HG03175 (cell line): ENCODE data around the gene DENND2A.
A peak's percentile ranks its signal among the peaks of the same experiment; 100 is the strongest.
"Not testable (repeated sequence)": the region's sequence is repeated elsewhere in the genome, so short reads cannot be mapped to it uniquely, and the experiment has no call there.

Experiments
- ATAC-seq: cut with Tn5 transposase; IDR thresholded peaks from one replicate; pipeline ENCODE4 v1.9.1; 2021; ENCODE audit warnings: mild to moderate bottlenecking, moderate library complexity; ENCODE audit not compliant: unreplicated experiment

DENND2A gene

DNA sequence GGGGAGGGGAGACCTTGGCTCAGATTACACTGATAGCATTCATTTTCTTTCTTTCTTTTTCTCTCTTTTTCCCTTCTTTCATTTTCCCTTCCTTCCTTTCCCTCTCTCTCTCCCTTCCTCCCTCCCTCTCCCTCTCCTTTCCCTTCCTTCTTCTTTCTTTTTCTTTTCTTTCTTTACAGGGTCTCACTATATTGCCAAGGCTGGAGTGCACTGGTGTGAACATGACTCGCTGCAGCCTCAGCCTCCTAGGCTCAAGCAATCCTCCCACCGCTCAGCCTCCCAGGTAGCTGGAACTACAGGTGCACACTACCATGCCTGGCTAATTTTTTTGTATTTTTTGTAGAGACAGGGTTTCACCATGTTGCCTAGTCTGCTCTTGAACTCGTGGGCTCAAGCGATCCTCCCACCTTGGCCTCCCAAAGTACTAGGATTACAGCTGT lies 88.4 kb downstream of the DENND2A start:
- no peak for ATAC-seq

DNA sequence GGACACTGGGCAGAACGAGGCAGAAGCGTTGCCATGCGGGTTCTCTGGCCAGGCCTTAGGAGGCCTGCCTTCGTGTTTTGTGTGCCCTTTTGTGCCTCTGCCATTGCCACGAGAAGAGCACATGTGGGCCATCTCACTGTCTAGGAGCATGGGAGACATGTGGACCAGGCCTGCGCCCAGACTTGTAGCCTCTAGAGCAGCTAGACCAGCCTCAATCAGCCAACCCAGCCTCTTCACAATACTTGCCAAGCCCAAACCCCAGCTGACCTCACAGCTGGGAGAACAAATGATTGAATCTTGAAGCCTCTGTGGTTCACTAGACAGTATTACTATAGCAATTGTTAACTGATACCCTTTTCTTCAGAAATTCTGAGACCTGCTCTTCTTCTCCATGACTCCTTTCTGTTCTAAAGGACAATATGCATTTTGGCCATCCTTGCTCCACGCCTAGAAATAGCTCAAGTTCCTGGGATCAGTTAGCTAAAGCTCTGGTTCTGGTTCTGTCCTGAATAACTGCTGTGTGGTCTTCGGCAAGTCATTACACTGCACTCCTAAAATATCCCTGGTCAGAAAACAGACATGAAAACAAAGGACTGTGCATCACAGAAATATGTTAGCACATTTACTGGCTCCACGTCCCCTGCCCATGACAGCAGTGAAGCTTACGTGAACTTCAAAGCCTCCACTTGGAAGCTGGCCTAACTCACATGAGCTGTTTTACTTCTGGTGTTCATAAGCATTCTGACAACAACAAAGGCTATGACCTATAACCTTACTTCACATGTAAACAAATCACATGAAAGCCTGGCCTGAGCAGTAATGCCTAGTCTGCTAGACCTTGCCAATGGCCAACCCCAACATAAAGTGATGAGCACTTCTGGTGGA lies 89.0 kb downstream of the DENND2A start:
- no peak for ATAC-seq

DNA sequence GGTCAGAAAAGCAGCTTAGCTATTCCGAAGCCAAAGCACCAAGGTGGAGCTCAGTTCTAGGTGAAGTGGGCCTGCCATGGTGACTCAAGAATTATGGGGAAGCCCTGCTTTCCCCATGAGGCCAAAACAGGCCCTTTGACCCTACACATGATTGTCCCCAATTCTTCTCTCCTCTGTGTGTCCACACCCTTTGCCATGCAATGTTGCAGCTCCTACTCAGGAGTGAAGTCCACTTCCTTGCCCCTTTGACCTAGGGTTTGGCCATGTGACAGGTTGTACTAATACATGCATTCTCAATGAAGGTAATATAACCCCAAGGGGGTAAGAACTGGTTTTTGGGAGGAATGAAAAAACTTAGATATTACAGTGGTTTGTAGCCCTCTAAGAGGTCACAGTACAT lies 93.7 kb downstream of the DENND2A start:
- ATAC-seq: no peak

DNA sequence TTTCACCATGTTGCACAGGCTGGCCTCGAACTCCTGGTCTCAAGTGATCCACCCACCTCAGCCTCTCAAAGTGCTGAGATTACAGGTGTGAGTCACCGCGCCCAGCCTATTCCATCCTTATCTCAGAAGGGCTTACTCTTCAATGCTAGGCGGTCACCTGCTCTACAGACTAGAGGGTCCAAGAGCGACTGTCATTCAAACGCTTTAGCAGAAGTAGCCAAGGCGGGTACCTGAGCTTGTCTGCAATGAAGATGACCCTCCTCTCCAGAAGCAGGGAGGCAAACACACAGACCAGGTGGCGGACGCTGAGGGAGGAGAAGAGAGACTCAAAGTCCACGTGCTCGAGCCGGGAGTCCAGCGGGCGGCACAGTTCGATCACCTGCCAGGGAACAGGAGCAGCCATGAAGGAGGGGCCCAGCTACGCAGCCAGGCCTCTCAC lies 96.2 kb downstream of the DENND2A start:
- ATAC-seq: no peak

DNA sequence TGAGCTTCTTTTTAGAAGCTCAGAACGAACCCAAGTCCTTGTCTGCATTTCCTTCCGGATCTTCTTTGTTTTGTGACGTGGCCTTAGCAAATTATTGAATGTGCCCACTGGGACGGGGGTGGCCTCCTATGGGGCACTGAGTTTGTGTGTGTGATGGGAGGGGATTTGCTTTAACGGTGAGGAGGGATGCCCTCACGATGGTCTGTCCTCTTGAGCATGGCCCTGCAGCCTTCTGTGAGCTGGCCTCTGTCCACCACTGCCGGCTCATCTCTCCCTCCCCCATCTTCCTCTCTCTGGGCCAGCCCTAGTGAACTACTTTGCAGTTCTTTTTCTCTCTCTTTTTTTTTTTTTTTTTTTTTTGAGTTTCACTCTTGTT lies 98.4 kb downstream of the DENND2A start:
- ATAC-seq: no peak

DNA sequence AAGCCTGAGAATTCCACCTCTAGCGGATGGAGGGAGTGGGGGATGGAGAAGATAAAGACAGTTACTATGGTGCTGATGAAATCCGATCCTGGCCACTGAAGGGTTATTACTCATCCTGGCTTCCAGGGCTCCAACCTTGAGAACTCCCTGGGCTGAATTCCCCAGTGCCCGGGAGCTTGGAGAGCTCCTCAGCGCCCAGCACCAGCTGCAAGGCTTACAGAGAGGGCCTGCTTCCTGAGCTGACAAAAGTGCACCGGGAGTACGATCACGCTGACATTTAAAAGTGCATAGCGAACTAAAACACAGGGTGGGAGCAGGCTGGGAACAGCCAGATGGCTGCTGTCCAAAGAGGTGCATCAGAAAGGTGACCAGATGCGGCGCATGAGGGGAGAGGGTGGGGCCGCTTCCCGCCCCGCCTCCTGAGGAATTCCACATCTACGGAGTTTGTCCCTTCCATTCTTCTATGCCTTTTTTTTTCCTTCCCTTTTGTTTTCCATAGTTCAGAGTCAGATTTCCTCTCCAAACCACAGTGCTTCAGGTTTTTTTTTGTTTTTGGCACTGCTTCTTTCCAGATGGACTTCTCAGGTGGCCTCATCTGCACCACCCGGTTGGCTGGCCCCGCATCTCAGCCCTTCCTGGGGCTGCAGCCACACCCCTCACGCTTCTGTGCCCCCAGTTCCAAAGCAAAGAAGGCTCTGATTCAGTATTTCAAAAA lies 98.9 kb downstream of the DENND2A start:
- no peak for ATAC-seq

DNA sequence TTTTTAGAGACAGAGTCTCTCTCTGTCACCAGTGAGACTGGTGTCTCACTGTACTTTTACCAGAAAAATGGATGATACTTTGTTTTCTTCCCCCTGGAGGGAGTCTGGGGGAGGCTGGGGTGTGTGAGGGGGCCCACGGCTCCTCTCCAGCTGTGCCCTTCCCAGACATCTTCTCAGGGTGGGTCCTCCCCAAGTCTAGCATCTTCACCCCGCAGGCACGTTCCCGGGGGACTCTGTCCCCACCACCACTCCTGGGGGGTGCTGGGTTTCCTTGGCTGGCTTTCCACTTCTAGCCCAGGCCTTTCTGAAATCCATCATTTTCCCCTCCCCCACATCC lies 99.5 kb downstream of the DENND2A start:
- no peak for ATAC-seq

DNA sequence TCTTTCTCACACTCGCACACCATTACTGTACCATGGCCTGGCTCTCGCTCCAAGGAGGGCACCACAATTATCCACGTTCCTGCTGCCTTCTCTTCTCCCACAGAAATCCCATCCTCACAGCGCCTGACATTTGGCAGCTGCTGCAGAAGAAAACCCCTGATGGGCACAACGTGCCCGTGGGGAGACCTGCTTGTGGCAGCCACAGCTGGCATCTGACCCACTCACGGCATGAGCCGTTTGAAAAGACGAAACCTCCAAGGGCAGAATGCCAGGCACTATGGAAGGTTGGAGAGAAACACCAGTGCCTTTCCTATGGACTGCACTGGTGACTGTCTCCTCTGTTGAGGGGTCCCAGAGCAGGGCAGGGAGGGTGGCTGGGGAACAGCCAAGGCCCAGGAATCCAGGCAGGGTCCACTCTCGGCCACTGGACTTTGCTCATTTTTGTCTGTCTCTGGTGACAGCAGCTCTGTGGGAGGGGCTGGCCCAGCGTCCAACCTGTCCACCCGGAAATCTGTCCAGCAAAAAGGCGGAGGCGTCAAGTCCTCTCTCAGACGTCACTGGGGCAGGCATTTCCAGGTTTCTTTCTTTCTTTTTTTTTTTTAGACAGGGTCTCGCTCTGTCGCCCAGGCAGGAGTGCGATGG lies 100.4 kb downstream of the DENND2A start:
- ATAC-seq: no peak

DNA sequence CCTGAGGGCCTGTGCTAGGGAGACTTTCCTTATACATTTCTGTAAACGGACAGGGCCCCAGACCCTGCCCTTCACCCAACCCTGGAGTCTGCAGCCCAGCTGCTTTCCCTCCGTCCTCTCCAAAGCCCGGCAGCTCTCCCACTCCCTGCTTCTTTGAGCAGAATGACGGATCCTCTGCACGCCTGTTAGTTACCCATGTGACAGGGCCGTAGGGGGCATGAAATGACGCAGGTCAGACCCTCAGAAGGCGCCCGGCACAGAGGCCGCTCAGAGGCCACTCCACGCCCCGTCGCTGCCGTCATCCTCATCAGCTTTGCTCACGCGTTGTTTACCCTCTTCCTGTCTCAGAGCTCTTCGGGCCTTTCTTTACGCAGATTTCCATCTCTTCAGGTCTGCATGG lies 101.2 kb downstream of the DENND2A start:
- no peak for ATAC-seq

DNA sequence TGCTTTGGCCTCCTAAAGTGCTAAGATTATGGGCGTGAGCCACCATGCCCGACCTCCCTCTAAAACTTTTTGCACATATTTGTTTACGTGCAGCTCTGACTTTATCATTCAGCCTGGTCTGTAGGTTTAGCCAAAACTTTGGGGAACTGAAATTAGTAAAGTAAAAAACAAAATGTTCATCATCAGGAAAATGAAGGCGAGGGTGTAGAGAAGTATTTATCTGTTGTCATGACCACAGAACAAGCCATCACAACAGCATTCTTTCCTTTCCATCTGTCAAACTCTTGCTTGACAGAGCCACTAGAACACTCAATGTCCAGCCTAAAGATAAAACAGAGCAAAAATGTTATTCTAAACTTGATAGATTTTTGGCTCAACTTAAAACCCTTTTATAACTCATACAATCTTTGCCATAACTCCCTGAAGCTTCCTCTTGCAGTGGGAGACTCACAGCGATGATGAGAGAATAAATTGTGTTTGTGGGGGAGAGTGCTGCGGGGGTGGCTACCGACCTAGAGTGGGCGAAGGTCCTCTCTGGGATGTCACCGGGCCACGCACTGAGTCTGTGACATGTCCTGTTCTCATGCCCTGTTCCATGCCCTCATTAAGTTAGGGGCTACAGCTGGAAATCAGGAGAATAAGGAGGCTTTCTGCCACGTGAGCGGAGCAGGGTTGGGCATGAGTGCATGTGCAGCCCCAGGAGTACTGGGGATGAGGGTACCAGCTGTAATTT lies 102.7 kb downstream of the DENND2A start:
- peak; percentile 71 for ATAC-seq

DNA sequence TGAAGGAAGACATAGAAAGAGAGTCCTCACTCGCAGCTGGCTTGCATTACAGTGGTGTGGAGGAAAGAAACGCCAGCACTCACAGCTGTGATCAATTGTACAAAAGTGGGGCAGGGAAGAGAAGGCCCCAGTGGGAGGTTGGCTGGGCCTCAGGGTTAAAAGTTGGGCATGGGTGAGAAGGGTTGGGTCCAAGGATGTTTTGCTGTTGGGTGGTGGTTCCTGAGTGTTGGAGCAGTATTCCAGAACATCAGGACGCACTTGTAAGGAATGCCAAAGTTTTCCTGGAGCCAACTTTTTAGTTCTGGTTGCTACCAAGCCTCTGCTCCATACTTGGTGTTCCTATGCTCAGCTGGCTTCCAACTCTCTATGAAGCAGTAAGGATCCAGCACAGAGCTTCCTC lies 105.9 kb downstream of the DENND2A start:
- no peak for ATAC-seq

DNA sequence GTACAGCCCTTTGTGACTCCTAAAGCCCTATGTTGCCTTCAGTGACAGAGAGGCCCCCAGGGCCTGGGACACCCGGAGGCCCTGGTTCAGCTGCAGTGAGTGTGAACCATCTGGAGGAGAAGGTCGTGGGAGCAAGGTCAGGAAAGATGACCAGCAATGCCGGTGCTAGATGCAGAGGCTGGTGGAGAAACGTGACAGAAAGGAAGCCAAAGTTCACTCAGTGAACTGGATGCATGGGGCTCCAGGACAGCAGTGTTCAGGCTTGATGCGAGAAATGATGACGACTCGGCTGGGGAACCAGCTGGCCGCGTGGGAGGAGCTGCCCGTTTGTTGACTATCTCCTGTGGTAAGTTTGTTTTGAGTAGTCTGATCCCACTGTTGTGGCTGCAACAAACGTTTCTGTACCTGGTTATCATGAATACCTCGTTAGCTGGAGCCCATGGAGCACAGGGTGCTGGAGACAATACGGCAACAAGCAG lies 107.2 kb downstream of the DENND2A start:
- no peak for ATAC-seq

DNA sequence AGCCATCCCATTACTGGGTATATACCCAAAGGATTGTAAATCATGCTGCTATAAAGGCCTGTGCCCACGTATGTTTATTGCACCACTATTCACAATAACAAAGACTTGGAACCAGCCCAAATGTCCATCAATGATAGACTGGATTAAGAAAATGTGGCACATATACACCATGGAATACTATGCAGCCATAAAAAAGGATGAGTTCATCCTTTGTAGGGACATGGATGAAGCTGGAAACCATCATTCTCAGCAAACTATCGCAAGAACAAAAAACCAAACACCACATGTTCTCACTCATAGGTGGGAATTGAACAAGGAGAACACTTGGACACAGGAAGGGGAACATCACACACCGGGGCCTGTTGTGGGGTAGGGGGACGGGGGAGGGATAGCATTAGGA lies 111.2 kb downstream of the DENND2A start:
- ATAC-seq: not testable (repeated sequence)

DNA sequence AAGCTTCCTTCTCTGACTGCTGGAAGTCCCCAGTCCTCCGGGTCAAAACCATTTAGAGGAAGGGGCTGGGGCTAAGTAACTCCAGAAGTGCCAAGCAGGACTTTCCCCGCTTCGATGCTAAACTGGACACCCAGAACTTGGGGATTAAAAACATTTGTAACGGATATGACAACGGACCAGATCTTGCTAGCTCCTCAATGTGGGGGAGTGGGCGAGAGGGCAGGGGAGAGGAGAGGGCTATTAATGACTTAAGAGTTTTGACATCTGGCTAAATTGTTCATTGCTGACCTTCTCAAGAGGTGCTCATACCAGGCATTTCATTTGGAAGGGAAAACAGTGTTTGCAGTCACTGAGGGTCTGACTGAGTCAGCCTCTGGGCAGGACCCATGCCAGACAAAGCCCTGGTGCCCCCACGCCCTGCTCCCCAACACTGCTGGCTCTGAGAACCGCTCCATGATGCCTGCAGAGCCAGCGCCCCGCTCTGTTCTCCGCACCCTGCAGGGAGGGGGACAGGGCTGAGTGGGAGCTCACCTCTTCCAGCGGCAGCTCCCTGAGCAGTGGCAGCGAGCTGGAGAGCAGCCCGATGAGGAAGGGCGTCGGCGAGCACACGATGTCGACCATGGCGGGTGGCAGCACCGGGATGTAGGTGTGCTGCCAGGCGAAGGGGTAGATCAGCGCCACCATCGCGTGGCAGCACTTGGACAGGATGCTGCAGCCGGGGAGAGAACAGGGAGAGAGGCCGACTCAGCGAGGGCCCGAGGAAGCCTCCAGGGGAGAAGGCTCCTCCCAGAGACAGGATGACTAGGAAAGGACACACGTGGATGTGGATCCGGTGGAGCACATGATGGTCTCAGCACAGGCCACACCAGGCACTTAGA lies 113.6 kb downstream of the DENND2A start:
- no peak for ATAC-seq

DNA sequence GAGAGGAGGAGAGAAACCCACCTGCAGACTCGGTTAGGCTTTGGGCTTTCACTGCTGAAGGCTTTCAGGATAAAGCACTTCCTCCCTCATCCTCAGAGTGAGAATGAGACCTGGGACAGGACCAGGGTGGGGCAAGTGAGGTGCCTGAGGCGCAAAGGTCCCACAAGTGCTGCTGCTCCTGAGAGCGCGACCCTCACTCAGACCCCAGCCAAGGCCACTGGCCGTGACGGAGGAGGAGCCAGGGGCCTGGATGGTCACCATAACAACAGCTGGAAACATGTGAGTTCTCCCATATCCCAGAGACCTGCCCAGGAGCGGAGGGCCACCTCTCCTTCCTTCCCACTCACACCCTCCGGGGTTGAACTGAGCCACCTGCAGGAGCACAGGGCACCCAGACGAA lies 114.4 kb downstream of the DENND2A start:
- no peak for ATAC-seq

DNA sequence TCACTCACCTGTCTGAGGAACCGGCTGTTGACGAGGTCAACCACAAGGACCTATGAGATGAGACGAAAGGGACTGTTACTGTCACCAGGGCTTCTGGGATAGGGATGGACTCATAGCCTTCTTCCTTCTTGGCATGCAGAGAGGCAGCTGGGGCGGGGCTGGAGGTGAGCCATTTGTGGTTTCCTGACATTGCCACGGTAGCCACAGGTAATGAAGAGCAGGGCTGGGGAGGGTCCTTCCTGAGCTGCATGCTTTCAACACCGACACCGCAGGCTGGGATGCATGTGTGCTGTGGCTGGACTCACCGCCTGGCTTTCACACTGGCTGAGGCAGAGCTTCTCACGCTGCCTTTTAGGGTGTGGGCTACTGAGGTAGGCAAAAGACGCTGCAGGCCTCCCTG lies 114.9 kb downstream of the DENND2A start:
- no peak for ATAC-seq

DNA sequence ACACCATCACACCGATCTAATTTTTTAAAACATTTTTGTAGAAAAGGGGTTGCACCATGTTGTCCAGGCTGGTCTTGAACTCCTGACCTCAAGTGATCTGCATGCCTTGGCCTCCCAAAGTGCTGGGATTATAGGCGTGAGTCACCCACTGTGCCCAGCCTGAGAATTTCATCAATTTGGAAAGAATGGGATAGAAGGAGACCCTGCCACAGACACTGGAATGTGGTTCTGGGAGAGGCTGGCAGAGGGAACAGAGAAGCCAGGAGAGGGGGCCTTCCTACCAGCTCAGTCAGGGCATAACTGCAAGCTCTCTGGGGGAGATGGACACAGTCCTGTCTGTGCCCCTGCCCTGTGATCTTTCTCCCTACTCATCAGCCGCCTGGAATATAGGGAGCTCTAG lies 119.2 kb downstream of the DENND2A start:
- no peak for ATAC-seq

DNA sequence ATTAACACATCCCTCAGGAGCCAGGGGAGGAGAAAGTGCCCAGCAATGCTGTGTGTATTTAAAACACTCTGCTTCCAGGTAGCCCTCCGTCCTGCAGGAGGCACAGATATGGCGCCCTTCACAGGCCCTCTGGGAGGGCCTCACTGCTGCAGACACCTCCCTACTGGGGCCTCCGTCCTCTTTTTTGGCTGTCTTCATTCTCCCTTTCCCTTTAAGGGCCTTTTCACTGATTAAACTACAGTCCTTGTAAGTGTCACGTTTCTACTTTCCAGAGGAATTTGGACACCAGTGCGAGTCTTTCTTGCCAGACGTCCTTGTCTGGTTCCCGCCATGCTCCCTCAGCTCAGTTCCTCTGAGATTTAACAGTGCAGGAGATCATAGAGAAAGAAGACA lies 121.6 kb downstream of the DENND2A start:
- ATAC-seq: no peak

DNA sequence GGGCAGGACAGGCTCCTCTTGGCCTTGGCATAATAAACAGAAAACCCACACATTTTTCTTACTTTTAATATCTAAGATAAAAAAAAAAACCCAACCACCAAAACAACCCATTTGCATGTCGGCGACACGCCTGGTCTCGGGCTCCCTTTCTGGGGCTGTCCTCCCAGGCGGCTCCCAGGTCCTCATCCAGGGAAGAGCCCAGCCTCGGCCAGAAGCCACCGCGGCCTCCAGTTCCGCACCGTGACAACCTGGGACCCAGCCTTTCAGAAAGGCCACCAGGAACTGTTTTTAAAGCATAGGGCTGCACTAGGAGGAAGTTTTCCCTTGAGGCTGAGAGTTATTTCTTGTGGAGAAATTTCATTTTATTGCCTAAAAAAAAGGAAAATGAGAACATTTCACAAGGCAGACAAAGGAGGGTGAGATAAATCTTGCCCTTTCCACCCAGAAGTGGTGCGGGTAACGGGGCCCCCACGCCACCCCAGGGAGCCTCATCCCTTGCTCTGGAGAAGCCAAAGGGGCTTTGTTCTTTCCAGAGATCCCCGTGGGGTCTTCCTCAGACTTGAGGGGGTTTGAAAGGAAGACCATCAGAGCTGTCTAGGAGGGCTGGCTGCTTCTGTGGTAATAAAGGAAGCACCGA lies 122.1 kb downstream of the DENND2A start:
- no peak for ATAC-seq
